ENCODE results near the gene CAMKK1.

CAMKK1 gene

DNA sequence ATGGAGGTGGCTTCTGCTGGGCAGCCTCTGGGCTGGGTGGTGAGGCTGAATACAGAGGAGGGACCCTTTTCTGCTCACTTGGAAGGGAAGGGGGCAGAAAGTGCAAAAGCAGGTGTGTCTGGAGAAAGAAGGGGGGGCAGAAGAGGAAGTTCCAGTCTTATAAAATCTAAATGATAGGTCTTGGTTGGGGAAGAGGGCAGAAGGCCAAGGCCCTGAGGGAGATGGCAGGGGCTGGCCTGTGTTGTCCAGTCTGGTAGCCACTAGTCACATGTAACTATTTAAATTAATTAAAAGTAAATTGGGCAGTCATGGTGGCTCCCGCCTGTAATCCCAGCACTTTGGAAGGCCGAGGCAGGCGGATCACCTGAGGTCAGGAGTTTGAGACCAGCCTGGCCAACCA is 2.5 kb upstream of the CAMKK1 start:
- DNase-seq: no peak

DNA sequence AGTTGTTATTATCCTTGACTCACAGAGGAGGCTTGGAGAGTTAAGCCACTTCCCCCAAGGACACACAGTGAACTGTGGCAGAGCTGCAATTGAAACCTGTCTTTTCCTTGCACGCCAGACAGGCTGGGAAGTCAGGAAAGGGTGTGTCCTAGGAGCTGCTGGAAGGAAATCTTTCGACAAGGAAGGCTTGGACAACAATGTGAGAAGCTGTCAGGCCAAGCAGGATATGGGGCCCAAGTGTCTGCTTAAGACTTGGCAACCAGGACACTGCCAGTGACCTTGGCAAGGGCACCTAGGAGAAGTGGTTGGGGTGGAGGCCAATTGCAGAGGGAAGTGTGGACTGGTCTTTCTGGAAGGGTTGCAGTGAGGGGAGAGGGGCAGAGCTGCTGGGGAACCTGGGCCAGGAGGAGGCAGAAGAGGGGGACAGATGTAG is 2.1 kb upstream of the CAMKK1 start:
- no peak for DNase-seq

DNA sequence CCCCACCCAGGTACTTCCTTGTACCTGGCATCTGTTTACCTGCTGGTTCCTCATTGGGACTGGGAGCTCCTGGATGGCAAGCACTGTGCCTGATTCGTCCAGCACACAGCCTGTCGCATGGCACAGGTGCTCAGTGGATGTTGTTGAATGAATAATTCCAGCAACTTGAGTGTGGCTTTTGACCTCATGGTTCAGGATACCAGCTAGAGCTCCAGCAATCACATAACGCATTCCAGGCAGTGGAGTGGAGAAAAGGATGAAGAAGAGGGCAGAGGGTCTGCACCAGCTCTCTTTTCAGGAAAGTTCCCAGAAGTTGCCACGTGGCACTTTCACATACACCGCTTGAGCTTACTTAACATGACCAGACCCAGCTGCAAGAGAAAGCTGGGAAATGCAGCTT is 1.3 kb upstream of the CAMKK1 start:
- DNase-seq: no peak

DNA sequence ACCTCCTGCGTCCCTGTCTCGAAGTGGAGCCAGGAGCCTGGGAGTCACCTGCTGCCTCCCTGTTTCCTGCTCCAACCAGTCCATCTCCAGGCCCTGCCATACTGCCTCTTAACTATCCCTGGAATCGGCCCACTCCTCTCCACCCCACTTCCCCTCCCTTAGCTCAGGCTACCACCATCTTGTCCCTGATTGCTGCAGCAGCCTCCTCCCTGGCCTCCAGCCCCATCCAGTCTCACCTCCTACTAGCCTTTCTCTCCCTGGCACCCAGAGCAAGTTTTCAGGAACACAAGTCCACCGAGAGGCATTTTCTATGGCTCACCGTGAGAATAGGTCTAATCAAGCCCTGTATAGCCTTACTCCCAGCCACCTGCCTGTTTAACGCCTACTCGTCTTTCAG is 865 bp upstream of the CAMKK1 start:
- DNase-seq: no peak

DNA sequence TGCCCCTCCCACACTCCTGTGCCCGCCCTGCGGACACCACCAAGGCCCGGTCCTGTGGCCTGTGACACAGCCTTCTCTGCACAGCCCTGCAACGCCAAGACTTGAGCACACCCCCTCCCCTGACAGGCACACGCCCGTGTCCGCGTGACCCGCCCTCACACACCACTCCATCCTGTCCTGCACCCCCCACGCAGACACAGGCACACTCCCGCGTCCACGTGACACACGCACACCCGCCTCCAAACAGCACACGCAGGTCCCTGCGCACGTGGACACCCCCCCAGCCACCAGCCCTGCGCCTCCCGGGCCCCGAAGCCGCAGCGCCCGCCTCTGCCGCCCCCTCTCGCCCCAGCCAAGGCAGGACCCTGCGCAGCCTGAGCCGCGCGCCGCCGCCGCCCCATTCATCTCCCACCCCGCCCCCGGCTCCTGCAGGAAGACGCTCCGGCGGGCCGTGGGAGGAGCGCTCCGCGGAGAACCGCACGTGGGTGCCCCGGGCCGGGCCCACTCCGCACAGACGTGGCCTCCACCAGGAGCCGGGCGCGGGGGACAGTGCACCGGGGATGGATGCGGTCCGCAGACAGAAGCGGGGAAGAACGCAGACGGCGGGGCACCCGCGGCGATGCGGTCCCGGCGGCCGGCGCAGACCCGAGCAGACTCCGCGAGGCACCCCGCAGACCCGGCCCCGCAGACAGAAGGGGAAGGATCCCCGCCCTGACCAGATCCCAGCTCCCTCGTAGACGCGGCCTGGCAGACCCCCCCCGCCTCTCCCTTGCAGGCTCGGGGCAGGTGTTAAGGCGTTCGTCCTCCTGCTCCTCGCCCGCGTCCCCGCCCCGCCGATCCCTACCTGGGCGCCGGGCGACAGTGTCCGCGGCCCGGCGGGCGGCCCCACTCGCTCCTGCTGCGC is 506 bp downstream of the CAMKK1 start:
- DNase-seq: no peak

DNA sequence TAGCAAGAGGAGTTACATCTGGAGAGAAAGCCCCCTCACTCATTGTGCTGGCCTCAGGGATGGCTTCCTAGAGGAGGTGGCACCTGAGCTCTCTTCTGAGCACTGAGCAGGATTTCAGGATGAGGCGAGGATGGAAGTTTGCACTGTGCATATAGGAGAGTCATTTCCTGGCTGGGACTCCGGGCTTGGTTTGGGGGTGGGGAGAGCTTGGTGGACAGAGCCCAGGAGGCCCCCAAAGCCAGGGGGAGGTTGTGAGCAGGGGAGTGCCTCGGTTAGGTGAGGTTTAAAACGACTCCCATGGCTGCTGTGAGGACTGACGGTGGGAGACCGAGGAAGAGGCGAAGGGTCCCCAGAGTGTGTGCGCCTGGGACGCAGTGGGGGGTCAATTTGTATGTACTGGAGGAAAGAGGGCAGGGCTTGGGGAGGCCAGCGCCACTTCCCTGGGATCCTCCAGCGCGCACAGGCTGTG is 1.2 kb downstream of the CAMKK1 start:
- no peak for DNase-seq

DNA sequence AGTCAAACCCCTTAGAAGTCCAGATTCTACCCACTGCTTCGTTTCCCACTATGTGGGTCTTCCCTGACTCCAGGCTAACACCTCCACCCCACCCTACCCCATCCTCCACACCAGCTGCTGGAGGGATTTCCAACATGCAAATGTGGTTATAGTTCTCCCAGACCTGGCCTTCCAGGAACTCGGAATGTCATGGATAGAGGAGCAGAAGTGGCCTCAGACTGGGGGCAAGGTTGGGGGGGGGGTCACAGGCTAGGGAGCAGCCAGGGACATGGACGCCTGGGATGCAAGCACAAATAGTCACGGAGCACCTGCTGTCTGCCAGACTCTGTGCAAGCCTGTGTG is 2.0 kb downstream of the CAMKK1 start:
- DNase-seq: no peak

DNA sequence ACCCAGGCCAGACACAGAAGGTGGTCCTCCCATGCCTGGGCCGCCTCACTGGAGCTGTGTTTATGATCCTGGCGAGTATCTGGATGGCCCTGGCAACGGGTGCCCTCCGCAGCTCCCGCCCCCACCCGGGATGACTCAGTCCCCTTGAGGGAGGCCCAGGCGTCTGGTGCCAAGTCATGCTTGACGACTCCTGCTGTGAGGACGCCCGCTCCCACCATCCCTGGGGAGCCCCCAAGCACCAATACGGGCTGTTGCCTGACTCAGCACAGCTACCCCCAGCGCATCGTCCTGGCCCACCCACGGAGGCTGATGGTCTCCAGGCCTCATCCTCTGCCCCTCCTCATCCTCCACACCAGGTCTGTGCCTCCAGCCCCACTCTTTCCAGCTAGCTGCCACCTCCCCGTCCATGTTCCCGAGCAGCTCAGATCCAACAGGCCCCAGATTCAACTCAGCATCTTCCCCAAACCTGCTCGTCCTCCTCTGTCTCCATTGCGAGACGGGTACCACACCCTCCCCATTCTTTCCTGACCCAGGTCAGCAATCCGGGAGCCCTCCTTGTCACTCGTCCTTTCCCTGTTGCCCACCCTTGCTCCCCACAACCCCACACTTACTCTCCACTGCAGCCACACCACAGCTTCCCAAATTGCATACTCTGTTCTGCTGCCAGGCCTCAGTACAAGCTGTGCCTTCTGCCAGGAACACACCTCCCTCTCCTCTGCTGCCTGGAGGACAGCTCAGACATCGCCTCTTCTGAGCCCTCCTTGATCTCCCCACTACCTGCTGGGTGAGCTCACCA is 2.6 kb downstream of the CAMKK1 start:
- peak; percentile 32 for DNase-seq

DNA sequence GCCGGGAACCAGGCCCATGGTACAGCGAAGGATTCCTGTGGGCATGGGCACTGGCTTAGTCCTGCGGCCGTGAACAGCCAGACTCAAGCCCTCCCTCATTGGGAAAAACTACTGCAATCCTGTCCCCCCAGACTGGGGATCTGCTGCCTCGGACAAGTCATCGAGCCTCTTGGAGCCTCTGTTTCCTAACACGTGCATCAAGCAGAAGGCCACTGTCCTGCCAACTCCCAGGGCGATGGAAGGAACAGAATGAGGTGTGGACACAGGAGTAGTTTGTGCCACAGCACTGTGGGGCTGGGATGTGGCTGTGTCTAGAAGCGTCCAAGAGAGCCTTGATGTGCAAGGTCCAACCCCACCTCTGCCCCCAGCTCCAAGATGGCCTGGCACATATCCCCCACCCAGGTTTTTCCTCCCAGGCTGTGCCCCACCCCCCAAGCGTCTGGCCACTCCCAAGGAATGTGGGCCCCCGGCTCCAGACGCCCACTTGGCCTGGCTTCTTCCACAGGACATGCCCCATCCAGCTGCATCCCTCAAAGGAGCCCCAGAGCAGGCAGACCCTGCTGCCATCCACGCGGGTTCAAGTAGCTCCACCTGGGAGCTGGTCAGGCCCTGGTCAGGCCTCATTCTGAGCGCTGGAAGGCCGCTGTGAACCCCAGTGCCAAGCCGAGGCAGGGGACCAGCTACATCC is 3.4 kb downstream of the CAMKK1 start:
- DNase-seq: no peak

DNA sequence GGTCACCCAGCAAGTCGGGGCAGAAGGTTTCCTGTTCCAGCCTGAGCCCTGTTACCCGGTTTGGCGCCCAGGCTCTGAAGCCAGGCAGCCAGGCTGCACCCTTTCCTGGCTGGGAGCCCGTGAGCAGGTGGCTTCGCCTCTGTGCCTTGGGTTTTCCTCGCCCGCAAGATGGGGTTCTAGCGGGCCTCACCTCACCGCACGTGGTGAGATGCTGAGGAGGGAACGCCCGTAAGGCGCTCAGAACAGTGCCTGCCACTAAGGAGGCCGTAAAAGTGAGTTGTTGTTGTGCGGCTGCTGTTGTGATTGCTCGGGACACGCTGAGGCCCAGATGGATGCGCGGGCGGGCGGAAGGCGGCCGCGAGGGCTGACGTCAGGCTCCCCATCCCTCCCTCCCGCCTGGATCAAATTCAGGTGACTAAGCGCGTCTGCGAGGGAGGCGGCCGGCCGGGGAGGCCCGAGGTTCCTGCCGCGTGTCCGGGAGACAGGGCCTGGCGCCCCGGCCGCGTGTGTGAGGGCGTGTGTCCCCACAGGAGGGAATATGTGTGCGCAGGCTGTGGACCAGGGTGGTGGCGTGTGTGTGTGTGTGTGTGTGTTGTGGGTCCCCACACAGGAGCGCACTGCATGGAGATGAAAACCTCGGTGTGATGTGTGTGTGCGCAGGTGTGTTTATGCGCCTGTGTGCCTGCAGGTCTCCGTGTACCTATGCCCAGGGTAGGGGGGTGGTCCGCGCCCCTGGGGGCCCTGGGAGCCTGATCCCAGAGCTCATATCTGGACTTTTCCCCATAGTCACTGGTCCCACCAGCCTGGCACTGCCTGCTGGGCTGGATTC is 4.3 kb downstream of the CAMKK1 start:
- peak; percentile 69 for DNase-seq

DNA sequence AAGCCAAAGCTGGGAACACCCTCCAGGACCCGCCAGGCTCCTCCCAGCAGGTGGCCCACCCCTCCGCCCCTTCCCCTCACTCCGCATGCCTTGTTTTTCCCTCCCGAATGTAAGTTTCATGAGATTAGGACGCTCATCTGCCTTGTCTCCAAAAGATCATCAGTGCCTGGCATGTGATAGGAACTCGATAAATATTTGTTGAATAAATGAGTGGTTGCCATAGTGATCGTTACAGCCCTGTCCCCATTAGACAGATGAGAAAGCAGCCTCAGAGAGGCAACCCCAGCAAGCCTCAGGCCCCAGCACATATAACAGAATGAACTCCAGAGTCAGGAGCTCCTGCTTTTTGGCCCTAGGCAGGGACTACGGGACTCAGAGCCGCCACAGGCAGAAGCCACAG is 5.0 kb downstream of the CAMKK1 start:
- peak; percentile 43 for DNase-seq

DNA sequence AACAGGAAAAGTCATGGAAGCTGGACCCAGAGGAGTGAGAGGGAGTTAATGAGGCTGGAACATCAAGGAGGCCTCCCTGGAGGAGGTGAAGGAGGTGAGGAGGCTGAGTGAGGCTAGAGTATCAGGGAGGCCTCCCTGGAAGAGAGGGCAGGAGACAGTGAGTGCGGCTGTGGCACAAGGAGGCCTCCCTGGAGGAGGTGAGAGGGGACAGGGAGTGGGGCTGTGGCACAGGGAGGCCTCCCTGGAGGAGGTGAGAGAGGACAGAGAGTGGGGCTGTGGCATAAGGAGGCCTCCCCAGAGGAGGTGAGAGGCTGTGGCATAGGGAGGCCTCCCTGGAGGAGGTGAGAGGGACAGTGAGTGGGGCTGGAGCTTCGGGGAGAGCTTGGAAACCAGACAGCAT is 5.5 kb downstream of the CAMKK1 start:
- no peak for DNase-seq

DNA sequence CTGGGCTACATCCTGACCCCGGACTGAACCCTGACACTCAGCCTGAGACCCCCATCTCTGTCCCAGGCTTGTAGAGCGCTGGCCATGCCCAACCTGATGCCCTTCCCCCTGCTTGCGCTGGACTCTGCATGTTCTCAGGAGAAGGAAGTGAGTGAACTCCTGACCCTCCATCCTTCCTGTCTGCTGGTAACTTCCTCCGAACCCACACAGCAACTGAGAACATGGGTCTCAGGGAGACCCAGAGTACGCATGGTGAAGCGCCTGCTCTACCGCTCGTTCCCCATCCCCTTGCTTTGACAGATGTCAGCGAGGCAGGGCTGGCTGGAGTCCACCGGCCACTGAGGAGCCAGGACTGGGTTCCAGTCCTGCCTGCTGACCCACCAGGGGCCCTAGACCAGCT is 6.1 kb downstream of the CAMKK1 start:
- DNase-seq: no peak

DNA sequence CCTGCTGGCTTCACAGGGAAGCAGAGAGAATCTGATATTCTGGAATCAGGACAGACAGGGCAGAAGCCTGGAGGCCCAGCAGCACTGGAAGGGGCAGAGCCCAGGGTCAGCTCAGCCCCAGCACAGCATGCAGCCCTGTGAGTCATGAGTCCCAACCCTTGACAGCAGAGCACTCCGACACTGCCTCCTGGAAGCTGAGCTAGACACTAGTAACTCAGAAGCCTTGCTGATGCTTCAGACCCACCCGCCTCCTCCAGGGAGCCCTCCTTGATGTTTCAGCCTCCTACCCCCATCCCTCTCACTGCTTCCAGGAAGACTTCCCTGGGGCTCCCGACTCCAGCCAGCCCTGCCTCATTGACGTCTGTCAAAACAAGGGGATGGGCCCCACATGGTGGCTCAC is 6.9 kb downstream of the CAMKK1 start:
- no peak for DNase-seq

DNA sequence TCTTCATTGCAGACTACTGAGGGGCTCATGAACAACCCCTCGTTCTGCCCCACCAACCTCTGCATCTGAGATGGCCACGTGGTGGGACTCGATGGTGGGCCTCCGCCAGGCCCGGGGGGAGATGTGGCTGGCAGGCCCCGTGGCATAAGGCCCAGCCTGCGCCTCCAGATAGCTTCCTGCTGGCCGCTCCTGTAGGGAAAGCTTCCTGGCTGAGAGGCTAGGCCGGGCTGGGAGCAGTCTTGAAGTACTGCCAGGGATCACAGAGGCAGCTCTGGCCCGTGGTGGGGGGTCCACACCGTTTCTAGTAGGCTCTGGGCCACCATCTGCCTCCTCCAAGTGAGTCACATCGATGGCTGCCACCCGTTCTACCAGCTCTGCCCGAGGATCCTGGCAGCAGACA is 7.6 kb downstream of the CAMKK1 start:
- DNase-seq: no peak

DNA sequence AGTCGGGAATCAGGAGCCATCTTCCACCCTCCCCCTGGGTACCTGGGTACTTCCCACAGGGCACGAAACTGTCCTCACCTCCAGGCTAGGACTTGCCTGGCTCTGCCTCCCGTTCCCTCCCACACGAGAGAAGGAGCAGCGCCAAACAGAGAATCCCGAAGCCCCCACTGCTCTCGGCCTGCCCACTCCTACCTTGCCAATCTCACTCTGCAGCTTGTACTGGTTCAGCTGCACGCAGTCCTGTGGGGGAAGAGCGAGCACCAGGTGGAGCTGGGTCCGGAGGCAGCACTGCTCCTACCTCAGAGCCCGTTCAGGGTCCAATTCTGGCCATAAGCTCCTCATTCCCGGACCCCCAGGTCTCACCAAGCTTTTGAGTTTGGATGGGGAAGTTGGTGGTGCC is 8.7 kb downstream of the CAMKK1 start:
- DNase-seq: no peak

DNA sequence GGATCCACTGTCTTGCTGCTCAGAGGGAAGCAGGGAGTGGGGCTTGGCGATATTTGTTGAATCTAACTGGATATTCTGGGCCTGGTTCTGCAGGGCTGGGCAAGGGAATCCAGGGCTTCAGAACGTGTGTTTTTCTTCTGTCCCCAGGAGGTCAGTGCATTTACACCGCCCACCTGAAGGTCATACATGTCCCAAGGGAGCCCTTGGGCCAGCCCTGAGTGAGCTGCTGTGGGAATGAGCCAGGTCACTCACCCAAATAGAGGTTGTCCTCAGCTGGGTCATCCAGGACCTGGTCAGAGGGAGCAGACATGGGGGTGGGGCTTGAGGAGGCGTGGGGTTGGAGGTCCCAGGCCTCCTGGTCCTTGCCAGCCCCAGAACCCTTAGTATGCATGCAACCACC is 10.6 kb downstream of the CAMKK1 start:
- no peak for DNase-seq

DNA sequence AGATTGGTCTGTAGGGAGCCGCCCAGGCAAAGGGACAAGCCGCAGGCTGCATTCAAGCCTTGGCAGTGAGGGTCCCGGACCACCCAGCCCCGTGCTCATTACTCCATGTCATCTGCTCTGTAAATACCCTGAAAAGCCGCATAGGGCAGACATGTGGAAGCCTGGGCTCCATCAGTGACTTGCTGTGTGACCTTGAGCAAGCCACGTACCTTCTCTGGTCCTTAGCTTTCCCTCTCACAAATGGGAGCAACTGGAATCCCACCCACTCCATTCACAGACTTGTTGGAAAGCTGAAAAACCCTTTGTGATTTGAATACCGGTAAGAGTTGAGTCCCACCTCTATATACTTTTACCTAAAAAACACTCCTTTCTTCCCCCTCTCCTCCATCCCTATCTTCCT is 11.9 kb downstream of the CAMKK1 start:
- DNase-seq: no peak

DNA sequence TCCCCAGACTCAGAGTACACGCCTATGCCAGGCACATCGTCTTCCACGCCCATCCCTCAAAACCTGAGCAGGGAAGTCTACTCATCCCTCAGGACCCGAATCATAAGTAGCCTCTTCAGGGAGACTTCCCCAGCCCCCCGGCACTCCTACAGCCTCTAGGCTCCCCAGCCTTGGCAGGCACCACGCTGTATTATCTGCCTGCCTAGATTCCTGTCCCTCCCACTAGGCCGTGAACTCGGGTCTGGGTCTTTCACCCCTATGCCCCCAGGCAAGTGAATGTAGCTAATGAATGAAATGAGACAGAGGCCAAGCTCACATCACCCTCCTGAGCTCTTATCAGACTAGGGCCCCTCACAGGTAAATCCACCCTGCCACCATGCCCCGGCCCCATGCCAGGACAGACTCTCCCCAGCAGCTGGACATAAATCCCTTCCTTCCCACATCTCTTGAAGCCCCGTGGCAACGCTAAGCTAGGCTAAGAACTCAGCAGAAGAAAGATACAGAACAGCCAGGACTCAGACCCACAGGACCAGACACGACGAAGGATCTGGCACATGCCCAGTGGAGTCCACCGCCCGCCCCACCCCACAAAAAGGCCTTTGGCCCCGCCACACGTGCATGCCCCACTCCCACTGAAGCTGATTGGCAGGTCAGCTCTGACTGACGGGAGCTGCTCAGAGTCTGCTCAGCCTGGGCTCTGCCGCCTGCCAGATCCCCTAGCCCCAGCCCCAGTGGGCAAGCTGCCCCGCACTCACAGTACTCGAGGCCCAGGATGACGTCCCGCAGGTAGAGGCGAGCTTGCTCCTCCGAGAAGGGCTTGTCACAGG is 13.0 kb downstream of the CAMKK1 start:
- DNase-seq: no peak

DNA sequence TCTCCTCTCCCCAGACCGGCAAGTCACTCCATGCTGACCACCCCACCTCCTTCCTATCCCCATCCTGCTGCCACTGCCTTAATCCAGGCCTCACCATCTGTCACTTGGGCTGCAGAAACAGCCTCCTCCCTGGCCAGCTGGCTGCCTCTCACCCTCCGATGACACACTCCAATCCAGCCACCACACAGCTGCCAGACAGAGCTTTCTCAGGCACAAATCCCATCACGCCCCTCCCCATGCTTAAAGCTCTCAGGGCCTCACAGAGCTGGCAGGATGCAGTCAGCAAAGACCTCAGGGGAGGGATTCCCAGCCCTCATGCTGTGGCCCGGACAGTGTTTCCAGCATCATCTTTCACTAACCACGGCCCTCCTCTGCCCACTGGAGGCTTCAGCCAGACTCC is 13.7 kb downstream of the CAMKK1 start:
- no peak for DNase-seq

DNA sequence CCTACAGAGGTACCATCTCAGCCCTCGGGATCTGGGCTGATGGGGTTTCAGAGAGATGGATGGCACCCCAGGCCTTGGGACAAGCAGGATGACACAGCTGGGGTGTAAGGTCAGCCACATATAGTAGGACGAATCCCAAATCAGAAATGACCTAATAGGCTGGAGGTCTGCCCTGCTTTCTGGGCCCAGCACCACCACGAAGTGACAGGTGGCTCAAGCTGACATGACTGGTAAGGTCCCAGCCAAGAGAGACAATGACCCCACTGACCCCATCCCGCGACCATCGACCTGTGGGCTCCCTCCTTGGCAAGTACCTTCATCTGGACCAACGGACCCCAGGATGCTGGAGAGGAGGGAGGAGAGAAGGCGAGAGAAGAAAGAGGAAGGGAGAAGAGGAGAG is 15.6 kb downstream of the CAMKK1 start:
- DNase-seq: no peak

DNA sequence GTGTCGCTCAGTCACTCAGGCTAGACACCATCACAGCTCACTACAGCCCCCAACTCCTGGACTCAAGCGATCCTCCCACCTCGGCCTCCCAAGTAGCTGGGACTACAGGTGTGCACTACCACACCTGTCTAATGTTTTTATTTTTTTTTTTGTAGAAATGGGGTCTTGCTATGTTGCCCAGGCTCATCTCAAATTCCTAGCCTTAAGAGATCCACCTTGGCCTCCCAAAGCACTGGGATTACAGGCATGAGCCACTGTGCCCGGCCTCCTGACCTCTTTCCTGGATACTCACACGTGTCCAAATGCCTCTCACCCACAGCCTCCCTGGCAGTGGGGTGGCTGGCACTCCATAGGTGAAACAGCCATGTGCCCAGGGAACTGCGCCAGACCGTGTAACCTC is 17.5 kb downstream of the CAMKK1 start:
- DNase-seq: no peak

Measured in NCI-H2029 (cell line).